ENCODE data around the gene PDZD4.
A peak's percentile ranks its signal among the peaks of the same experiment; 100 is the strongest.
"Not testable (repeated sequence)": the region's sequence is repeated elsewhere in the genome, so short reads cannot be mapped to it uniquely, and the experiment has no call there.

Gene PDZD4

GRCh38 chrX:153830640-153831428 lies 490 bp upstream of the PDZD4 start:
- DNase-seq = no peak

- DNase-seq = no peak
Observed at GRCh38 chrX:153829549-153829798, 870 bp downstream of the PDZD4 start.

- DNase-seq = no peak
Observed at GRCh38 chrX:153828723-153829548, 1.4 kb downstream of the PDZD4 start.

GRCh38 chrX:153828308-153828707 lies 2.0 kb downstream of the PDZD4 start:
- DNase-seq = no peak

GRCh38 chrX:153827903-153828302 lies 2.4 kb downstream of the PDZD4 start:
- no peak for DNase-seq

- DNase-seq = no peak
Observed at GRCh38 chrX:153827016-153827415, 3.3 kb downstream of the PDZD4 start.

GRCh38 chrX:153825042-153825441 lies 5.3 kb downstream of the PDZD4 start:
- no peak for DNase-seq

- DNase-seq = no peak
Observed at GRCh38 chrX:153824348-153824747, 6.0 kb downstream of the PDZD4 start.

GRCh38 chrX:153821066-153821465 lies 9.3 kb downstream of the PDZD4 start:
- DNase-seq = no peak

- no peak for DNase-seq
Observed at GRCh38 chrX:153820601-153821000, 9.7 kb downstream of the PDZD4 start.

GRCh38 chrX:153819384-153820040 lies 10.8 kb downstream of the PDZD4 start:
- no peak for DNase-seq

GRCh38 chrX:153818571-153819383 lies 11.6 kb downstream of the PDZD4 start:
- DNase-seq = peak; percentile 57

GRCh38 chrX:153818064-153818463 lies 12.3 kb downstream of the PDZD4 start:
- not testable (repeated sequence) for DNase-seq

GRCh38 chrX:153816831-153817690 lies 13.3 kb downstream of the PDZD4 start:
- DNase-seq = peak; percentile 49

- no peak for DNase-seq
Observed at GRCh38 chrX:153814591-153815315, 15.6 kb downstream of the PDZD4 start.

- DNase-seq = no peak
Observed at GRCh38 chrX:153813161-153813560, 17.2 kb downstream of the PDZD4 start.

- no peak for DNase-seq
Observed at GRCh38 chrX:153812220-153812619, 18.1 kb downstream of the PDZD4 start.

GRCh38 chrX:153807976-153808375 lies 22.4 kb downstream of the PDZD4 start:
- no peak for DNase-seq

GRCh38 chrX:153806999-153807575 lies 23.3 kb downstream of the PDZD4 start:
- no peak for DNase-seq

- DNase-seq = no peak
Observed at GRCh38 chrX:153805436-153805835, 24.9 kb downstream of the PDZD4 start.

GRCh38 chrX:153804621-153805020 lies 25.7 kb downstream of the PDZD4 start:
- DNase-seq = no peak

Measured in CD4-positive, alpha-beta T cell treated with Interleukin-17A for 1 hour (primary cell).